ENCODE measurements around the gene ADCY2.

The ADCY2 gene

DNA sequence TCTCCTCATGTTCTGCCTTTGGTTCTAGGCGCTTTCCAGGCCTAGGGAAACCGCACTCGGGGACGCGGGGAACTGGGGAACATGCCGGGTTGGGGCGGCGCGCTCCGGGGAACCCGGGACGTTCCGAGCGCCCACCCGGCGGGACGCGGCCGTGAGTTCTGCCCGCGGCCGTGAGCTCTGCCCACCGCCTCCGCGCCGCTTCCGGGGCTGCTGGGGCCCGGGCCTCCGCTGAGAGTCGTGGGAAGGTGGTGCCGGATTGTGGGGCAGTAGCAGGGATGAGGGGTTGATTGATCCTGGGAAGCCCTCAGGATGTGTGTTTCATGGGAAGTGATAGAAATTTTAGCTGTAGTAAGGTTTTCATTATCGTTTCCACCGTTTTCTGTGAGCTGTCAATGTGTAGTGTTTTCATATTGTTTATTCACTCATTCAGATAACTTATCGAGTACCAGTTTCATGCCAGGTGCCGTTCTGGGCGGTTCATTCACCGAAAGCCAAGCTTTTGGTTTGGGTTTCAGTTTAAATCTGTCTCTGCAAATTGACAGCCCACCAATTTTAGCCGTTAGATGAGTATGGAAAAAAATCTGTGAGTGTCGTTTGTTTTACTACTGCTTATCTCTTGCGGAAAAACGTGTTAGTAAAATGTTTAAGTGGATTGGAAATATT, 473.7 kb downstream of the ADCY2 start:
- no peak for DNase-seq (ENCODE audit: low spot score)

DNA sequence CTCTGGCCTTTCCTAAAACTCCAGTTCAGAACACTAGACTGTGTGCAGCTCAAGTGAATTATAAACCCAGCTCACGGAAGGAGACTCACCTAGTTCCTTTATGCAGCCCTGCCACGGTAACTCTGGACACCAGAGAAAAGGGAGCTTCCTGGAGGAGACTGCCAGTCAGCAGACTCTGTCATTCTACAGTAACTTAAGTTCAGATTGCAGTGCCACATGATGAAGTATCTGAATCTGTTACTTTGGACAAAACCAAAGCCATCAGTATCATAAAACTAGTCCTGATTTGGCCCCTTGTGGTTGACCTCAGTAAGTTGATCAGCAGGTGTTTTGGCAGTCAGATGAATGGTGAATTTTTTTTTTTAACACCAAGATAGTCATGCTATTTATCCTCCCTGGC, 475.7 kb downstream of the ADCY2 start:
- DNase-seq (ENCODE audit: low spot score): no peak

DNA sequence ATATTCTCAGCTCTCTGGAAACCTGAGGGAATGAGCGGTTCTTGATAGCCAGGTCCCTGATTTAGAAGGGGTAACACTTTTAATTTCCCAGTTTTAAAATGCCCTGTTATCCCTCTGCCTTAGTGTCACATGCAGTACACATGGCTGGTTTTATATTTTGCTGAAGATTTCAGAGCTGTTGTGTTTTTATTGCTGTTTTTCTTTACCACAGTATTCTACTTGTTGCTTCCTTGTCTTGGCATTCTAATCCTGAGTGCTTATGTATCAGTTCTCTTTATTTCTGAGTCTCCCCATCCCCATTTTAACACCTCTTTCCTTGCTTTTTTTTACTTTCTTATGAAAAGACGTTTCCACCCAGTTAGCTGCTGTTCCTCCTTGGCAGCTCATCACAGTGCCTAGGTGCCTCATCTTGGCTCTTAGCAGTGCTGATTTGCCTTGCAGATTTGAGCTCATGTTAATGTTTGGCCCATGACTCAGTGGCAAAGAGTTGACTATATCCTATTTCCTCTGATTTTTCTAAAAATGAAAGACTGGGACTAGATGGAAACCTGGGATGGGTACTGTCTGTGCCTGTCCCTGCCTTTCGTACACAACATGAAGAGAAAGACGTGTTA, 476.7 kb downstream of the ADCY2 start:
- no peak for DNase-seq (ENCODE audit: low spot score)

DNA sequence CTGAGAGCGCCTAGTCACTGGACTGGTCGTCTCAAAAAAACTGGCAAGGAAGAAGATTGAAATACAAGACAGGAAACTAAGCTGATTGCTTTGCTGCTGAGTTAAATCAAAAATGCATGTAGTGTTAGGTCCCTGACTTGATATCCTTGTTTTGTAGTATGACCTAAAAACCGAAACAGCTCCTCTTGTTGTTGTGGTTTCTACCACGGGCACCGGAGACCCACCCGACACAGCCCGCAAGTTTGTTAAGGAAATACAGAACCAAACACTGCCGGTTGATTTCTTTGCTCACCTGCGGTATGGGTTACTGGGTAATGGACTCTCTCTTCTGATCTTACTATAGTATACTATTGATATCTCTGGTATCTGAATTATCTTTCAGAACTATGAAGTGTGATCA, 477.3 kb downstream of the ADCY2 start:
- peak; percentile 46 for DNase-seq (ENCODE audit: low spot score)

DNA sequence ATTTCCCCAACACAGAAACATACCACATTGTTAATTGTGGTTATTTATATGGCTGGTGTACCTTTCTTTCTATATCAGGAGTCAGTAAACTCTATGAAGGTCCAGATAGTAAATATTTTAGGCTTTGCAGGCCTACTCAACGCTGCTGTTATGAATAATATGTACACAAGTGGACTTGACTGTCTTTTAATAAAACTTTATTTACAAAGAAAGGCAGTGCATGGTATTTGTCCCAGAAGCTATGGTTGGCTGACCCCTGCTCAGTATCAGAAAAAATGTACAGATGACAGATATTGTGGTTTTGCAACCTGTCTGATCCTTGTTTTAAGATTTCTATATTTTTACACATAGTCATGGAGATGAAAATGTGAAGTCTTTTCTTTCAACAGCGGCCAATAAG, 478.7 kb downstream of the ADCY2 start:
- no peak for DNase-seq (ENCODE audit: low spot score)

DNA sequence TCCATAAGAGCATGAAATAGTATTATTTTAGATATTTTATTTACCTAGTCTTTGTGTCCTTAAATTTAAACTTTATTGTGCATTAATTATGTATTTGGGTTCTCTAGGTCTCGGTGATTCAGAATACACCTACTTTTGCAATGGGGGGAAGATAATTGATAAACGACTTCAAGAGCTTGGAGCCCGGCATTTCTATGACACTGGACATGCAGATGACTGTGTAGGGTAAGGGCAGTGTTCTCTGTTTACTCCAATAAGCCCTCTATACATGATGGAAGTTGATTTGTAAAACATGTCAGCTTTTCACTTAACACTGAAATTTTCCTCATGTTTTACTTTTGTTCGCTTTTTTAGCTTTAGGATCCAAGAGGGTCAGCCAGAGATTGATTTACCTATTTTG, 479.2 kb downstream of the ADCY2 start:
- DNase-seq (ENCODE audit: low spot score): no peak

DNA sequence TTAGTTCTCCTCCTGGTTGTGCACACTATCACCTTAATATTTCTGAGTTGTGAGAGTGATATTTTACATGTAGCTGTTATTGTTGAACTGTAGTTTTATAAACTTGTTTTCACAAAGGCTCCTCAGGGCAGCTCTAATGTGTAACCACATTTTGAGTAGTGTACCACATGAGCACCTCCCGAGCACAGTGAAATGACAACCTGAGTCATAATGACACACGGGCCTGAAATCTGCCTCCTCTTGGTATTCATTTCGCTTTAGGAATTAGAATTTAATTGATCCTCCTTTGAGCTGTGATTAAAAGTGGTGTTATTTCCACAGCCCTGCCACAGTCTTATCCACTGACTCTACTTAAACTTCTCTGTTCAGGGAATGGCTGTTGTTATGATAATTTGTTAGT, 480.9 kb downstream of the ADCY2 start:
- no peak for DNase-seq (ENCODE audit: low spot score)

DNA sequence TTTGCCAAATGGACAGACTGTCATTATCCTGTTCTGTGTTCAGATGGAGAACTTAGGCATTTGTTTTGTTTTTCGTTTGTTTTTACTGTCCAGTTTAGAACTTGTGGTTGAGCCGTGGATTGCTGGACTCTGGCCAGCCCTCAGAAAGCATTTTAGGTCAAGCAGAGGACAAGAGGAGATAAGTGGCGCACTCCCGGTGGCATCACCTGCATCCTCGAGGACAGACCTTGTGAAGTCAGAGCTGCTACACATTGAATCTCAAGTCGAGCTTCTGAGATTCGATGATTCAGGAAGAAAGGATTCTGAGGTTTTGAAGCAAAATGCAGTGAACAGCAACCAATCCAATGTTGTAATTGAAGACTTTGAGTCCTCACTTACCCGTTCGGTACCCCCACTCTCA, 481.9 kb downstream of the ADCY2 start:
- DNase-seq (ENCODE audit: low spot score): no peak

DNA sequence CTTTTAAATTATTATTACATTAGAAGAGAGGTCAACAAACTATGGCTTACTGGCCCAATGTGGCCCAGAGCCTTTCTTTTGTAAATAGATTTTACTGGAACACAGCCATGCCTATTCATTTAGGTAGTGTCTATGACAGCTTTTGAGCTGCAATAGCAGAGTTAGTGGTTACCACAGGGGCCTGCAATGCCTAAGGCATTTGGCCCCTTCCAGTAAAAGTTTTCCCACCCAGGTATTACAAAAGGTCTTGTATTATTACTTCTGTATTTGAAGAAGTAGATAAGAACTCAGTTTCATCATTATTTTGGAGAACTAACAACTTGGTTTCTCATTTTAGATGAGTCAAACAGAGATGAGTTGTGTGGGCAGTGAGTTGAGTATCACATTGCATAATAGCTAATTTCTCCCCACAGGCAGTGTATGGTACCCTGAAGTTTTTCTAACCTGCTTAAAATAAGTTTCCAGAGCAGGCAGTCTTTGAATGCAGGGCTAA, 482.5 kb downstream of the ADCY2 start:
- DNase-seq (ENCODE audit: low spot score): no peak

All from CD4-positive, alpha-beta T cell treated with Interleukin-6 at 100 ng/mL for 8 hours (primary cell).